HEK293 (cell line): ENCODE data around the gene SDHAF1.
"Not testable (repeated sequence)": the region's sequence is repeated elsewhere in the genome, so short reads cannot be mapped to it uniquely, and the experiment has no call there.

Experiments used
- MEIS1 ChIP-seq: sonication (generic); formaldehyde crosslinking; IDR thresholded peaks from 2 replicates; pipeline ENCODE4 v1.8.1; 2022; ENCODE audit warnings: missing genetic modification reagents, mild to moderate bottlenecking, borderline replicate concordance
- ZNF174 ChIP-seq: fragments of 450-650 bp; formaldehyde crosslinking; IDR thresholded peaks from 2 replicates; pipeline ENCODE4 v1.5.0; 2017; ENCODE audit warnings: missing biosample characterization, mild to moderate bottlenecking, missing genetic modification characterization
- ZNF274 ChIP-seq, 2 experiments: fragments of 200-500 bp in 1 of 2; fragments of 450-650 bp in 1 of 2; sonication (Bioruptor generic) in 1 of 2; formaldehyde crosslinking in 1 of 2; IDR thresholded peaks; 2 replicates each; pipeline versions ENCODE4 v1.5.1 to v1.6.1; 2014 to 2016; ENCODE audit warnings: borderline replicate concordance in 1 of 2, inconsistent platforms in 1 of 2, low read length in 1 of 2, missing biosample characterization in 1 of 2, missing genetic modification characterization in 1 of 2
- ZNF792 ChIP-seq: fragments of 450-650 bp; formaldehyde crosslinking; IDR thresholded peaks from 2 replicates; pipeline ENCODE4 v1.5.1; 2016; ENCODE audit warnings: missing biosample characterization, missing genetic modification characterization
- TF ChIP-seq, protein P1 (sequence below): fragments of 450-650 bp; formaldehyde crosslinking; IDR thresholded peaks from 2 replicates; pipeline ENCODE4 v1.5.1; 2016; ENCODE audit warnings: missing biosample characterization, missing genetic modification characterization
- TF ChIP-seq, protein P2 (sequence below): fragments of 450-650 bp; formaldehyde crosslinking; IDR thresholded peaks from 2 replicates; pipeline ENCODE4 v1.5.1; 2016; ENCODE audit warnings: missing biosample characterization, missing genetic modification characterization

DNA sequence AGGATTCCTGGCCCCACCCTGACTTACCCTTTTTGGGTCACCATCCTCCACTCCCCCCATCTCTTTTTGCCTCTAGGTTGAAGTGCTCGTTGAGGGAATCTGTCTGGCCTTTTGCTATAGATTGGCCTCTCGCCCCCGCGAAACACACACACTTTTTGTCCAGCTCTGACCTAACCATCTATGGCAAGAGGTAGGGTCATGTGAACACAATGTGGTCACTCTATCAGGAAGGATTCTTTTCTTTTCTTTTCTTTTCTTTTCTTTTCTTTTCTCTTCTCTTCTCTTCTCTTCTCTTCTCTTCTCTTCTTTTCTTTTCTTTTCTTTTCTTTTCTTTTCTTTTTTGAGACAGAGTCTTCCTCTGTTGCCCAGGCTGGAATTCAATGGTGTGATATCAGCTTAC is 14.0 kb upstream of the SDHAF1 start:
- not testable (repeated sequence) for TF ChIP-seq ZNF174 (tag by site-specific recombination); ZNF274 (IDR thresholded peaks at IDR 0.05; ENCODE audit: low read length); ZNF274 (tag by site-specific recombination; IDR thresholded peaks at IDR 0.05; ENCODE audit: borderline replicate concordance); ZNF792 (tag by site-specific recombination); MEIS1
- TF ChIP-seq, protein P1, sequence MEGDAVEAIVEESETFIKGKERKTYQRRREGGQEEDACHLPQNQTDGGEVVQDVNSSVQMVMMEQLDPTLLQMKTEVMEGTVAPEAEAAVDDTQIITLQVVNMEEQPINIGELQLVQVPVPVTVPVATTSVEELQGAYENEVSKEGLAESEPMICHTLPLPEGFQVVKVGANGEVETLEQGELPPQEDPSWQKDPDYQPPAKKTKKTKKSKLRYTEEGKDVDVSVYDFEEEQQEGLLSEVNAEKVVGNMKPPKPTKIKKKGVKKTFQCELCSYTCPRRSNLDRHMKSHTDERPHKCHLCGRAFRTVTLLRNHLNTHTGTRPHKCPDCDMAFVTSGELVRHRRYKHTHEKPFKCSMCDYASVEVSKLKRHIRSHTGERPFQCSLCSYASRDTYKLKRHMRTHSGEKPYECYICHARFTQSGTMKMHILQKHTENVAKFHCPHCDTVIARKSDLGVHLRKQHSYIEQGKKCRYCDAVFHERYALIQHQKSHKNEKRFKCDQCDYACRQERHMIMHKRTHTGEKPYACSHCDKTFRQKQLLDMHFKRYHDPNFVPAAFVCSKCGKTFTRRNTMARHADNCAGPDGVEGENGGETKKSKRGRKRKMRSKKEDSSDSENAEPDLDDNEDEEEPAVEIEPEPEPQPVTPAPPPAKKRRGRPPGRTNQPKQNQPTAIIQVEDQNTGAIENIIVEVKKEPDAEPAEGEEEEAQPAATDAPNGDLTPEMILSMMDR (tag by site-specific recombination), result not testable (repeated sequence)
- TF ChIP-seq, protein P2, sequence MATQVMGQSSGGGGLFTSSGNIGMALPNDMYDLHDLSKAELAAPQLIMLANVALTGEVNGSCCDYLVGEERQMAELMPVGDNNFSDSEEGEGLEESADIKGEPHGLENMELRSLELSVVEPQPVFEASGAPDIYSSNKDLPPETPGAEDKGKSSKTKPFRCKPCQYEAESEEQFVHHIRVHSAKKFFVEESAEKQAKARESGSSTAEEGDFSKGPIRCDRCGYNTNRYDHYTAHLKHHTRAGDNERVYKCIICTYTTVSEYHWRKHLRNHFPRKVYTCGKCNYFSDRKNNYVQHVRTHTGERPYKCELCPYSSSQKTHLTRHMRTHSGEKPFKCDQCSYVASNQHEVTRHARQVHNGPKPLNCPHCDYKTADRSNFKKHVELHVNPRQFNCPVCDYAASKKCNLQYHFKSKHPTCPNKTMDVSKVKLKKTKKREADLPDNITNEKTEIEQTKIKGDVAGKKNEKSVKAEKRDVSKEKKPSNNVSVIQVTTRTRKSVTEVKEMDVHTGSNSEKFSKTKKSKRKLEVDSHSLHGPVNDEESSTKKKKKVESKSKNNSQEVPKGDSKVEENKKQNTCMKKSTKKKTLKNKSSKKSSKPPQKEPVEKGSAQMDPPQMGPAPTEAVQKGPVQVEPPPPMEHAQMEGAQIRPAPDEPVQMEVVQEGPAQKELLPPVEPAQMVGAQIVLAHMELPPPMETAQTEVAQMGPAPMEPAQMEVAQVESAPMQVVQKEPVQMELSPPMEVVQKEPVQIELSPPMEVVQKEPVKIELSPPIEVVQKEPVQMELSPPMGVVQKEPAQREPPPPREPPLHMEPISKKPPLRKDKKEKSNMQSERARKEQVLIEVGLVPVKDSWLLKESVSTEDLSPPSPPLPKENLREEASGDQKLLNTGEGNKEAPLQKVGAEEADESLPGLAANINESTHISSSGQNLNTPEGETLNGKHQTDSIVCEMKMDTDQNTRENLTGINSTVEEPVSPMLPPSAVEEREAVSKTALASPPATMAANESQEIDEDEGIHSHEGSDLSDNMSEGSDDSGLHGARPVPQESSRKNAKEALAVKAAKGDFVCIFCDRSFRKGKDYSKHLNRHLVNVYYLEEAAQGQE (tag by site-specific recombination), result not testable (repeated sequence)
